HEK293 (cell line): Measurements from ENCODE around the gene APOL3.
"Not testable (repeated sequence)": the region's sequence is repeated elsewhere in the genome, so short reads cannot be mapped to it uniquely, and the experiment has no call there.

ENCODE experiments used
- CTCF ChIA-PET: fragments of 350-600 bp; formaldehyde crosslinking; extraction: SDS; loops from one replicate; lab custom pipeline; 2021; ENCODE audit warnings: antibody characterized with exemption; lab: Yijun Ruan, JAX
- POLR2A ChIA-PET: fragments of 300-600 bp; formaldehyde crosslinking; extraction: SDS; loops from one replicate; lab custom pipeline; 2020; ENCODE audit warnings: antibody characterized with exemption, inconsistent platforms; lab: Yijun Ruan, JAX
- H3K27ac ChIP-seq: fragments of 200-500 bp; sonication (Bioruptor generic); 2 replicates; pipeline ENCODE4 v1.5.1; 2014; ENCODE audit warnings: low read depth, low read length, control low read depth, inconsistent platforms; ENCODE audit errors: extremely low read depth
- H3K36me3 ChIP-seq, 2 experiments: fragments of 200-500 bp in 1 of 2; sonication (Bioruptor generic) in 1 of 2; 1 replicate in 1 of 2; 2 replicates in 1 of 2; pipeline ENCODE4 v1.5.1; 2014 to 2017; ENCODE audit warnings: inconsistent platforms in 2 of 2, low read length in 2 of 2; ENCODE audit not compliant: control insufficient read depth in 2 of 2, insufficient read depth in 1 of 2
- H3K4me1 ChIP-seq: fragments of 200-500 bp; sonication (Bioruptor generic); 2 replicates; pipeline ENCODE4 v1.5.1; 2014; ENCODE audit warnings: mild to moderate bottlenecking, low read length, inconsistent platforms; ENCODE audit not compliant: control insufficient read depth, insufficient read depth
- H3K4me3 ChIP-seq: 2 replicates; pipeline ENCODE4 v1.5.1; 2011; ENCODE audit warnings: low read depth, mild to moderate bottlenecking, control low read depth, low read length, moderate library complexity
- H3K9me3 ChIP-seq: fragments of 200-500 bp; sonication (Bioruptor generic); 2 replicates; pipeline ENCODE4 v1.5.1; 2014; ENCODE audit warnings: low read depth, low read length, inconsistent platforms; ENCODE audit not compliant: control insufficient read depth, insufficient read depth
- GLIS2 ChIP-seq: fragments of 450-650 bp; formaldehyde crosslinking; IDR thresholded peaks from 2 replicates; pipeline ENCODE4 v1.5.1; 2016; ENCODE audit warnings: missing biosample characterization, missing genetic modification characterization
- MEIS1 ChIP-seq: sonication (generic); formaldehyde crosslinking; IDR thresholded peaks from 2 replicates; pipeline ENCODE4 v1.8.1; 2022; ENCODE audit warnings: missing genetic modification reagents, mild to moderate bottlenecking, borderline replicate concordance
- ZBTB1 ChIP-seq: fragments of 450-650 bp; formaldehyde crosslinking; IDR thresholded peaks from 2 replicates; pipeline ENCODE4 v1.5.1; 2016; ENCODE audit warnings: missing biosample characterization, missing genetic modification characterization
- ZNF112 ChIP-seq: fragments of 450-650 bp; formaldehyde crosslinking; IDR thresholded peaks from 2 replicates; pipeline ENCODE4 v1.5.0; 2017; ENCODE audit warnings: missing biosample characterization, missing genetic modification characterization
- ZNF114 ChIP-seq: fragments of 450-650 bp; formaldehyde crosslinking; IDR thresholded peaks from 2 replicates; pipeline ENCODE4 v1.5.0; 2017; ENCODE audit warnings: missing biosample characterization, missing genetic modification characterization
- ZNF138 ChIP-seq: fragments of 450-650 bp; formaldehyde crosslinking; IDR thresholded peaks from 2 replicates; pipeline ENCODE4 v1.5.1; 2016; ENCODE audit warnings: missing biosample characterization, missing genetic modification characterization, borderline replicate concordance
- ZNF211 ChIP-seq: fragments of 450-650 bp; formaldehyde crosslinking; IDR thresholded peaks from 2 replicates; pipeline ENCODE4 v1.5.1; 2016; ENCODE audit warnings: low read depth, missing biosample characterization, missing genetic modification characterization
- ZNF214 ChIP-seq: fragments of 450-650 bp; formaldehyde crosslinking; IDR thresholded peaks from 2 replicates; pipeline ENCODE4 v1.5.1; 2017; ENCODE audit warnings: missing biosample characterization, mild to moderate bottlenecking, missing genetic modification characterization, borderline replicate concordance
- ZNF23 ChIP-seq: fragments of 450-650 bp; formaldehyde crosslinking; IDR thresholded peaks from 2 replicates; pipeline ENCODE4 v1.5.1; 2016; ENCODE audit warnings: missing biosample characterization, missing genetic modification characterization, borderline replicate concordance
- ZNF24 ChIP-seq: fragments of 450-650 bp; formaldehyde crosslinking; IDR thresholded peaks from 2 replicates; pipeline ENCODE4 v1.5.1; 2016; ENCODE audit warnings: missing biosample characterization, missing genetic modification characterization
- ZNF266 ChIP-seq: fragments of 450-650 bp; formaldehyde crosslinking; IDR thresholded peaks from 2 replicates; pipeline ENCODE4 v1.5.1; 2016; ENCODE audit warnings: missing biosample characterization, missing genetic modification characterization, low read depth
- ZNF350 ChIP-seq: fragments of 450-650 bp; formaldehyde crosslinking; IDR thresholded peaks from 2 replicates; pipeline ENCODE4 v1.5.0; 2017; ENCODE audit warnings: missing biosample characterization, mild to moderate bottlenecking, missing genetic modification characterization
- ZNF544 ChIP-seq: fragments of 450-650 bp; formaldehyde crosslinking; IDR thresholded peaks from 2 replicates; pipeline ENCODE4 v1.5.0; 2017; ENCODE audit warnings: missing biosample characterization, missing genetic modification characterization
- ZNF548 ChIP-seq: fragments of 450-650 bp; formaldehyde crosslinking; IDR thresholded peaks from 2 replicates; pipeline ENCODE4 v1.5.1; 2016; ENCODE audit warnings: missing biosample characterization, missing genetic modification characterization
- ZNF571 ChIP-seq: fragments of 450-650 bp; formaldehyde crosslinking; IDR thresholded peaks from 2 replicates; pipeline ENCODE4 v1.5.0; 2017; ENCODE audit warnings: missing biosample characterization, missing genetic modification characterization
- ZNF624 ChIP-seq: fragments of 450-650 bp; formaldehyde crosslinking; IDR thresholded peaks from 2 replicates; pipeline ENCODE4 v1.5.1; 2017; ENCODE audit warnings: missing biosample characterization, missing genetic modification characterization
- ZNF76 ChIP-seq: fragments of 450-650 bp; formaldehyde crosslinking; IDR thresholded peaks from 2 replicates; pipeline ENCODE4; 2016; ENCODE audit warnings: low read depth, missing biosample characterization, missing genetic modification characterization, borderline replicate concordance
- ZNF777 ChIP-seq: fragments of 450-650 bp; formaldehyde crosslinking; IDR thresholded peaks from 2 replicates; pipeline ENCODE4 v1.5.1; 2017; ENCODE audit warnings: missing biosample characterization, missing genetic modification characterization, borderline replicate concordance
- ZNF785 ChIP-seq: fragments of 450-650 bp; formaldehyde crosslinking; IDR thresholded peaks from 2 replicates; pipeline ENCODE4 v1.5.1; 2016; ENCODE audit warnings: missing biosample characterization, missing genetic modification characterization
- ZNF791 ChIP-seq: fragments of 450-650 bp; formaldehyde crosslinking; IDR thresholded peaks from 2 replicates; pipeline ENCODE4 v1.5.1; 2016; ENCODE audit warnings: missing biosample characterization, missing genetic modification characterization
- ZNF792 ChIP-seq: fragments of 450-650 bp; formaldehyde crosslinking; IDR thresholded peaks from 2 replicates; pipeline ENCODE4 v1.5.1; 2016; ENCODE audit warnings: missing biosample characterization, missing genetic modification characterization
- ZNF843 ChIP-seq: fragments of 450-650 bp; formaldehyde crosslinking; IDR thresholded peaks from 2 replicates; pipeline ENCODE4 v1.5.1; 2016; ENCODE audit warnings: missing biosample characterization, missing genetic modification characterization
- TF ChIP-seq, protein P1 (sequence below): fragments of 450-650 bp; formaldehyde crosslinking; IDR thresholded peaks from 2 replicates; pipeline ENCODE4 v1.5.1; 2016; ENCODE audit warnings: missing biosample characterization, missing genetic modification characterization, low read depth
- TF ChIP-seq, protein P2 (sequence below): fragments of 450-650 bp; formaldehyde crosslinking; conservative IDR thresholded peaks from 2 replicates; pipeline ENCODE4 v1.5.1; 2016; ENCODE audit warnings: low read depth, missing biosample characterization, missing genetic modification characterization

Gene APOL3

DNA sequence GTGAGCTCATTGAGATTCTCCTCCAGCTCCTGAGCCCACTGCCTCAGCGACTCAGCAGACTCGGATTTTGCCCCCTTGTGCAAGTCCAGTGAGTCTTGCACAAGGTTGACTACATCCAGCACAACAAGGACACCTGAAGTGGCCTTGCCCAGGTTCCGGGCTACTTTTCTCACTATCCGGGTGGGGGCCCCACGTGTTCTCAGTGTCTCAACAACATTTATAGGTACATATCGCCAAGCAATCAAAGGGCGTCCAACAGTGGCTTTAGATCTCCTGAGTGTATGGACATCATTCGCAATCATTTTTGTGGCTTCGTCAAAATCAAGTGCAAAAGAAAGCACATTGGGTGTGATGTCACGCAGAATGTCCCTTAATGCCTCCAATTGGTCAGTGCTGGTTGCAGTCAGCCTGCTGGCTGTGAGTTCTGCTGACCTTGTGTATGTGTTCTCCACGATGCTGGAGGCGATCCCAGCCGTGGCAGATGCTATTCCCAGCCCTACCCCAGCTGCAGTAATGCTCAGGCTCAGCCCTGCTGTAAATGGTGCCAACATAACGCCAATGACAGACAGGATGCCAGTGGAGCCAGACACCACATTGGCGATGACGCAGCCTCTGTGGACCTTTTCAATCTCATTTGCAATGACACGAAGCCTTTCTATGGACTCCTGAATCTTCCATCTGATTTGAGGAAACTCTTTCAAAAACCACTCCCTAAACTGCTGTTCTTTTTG is 30.7 kb upstream of the APOL3 start (continued):
- TF ChIP-seq, protein P1, sequence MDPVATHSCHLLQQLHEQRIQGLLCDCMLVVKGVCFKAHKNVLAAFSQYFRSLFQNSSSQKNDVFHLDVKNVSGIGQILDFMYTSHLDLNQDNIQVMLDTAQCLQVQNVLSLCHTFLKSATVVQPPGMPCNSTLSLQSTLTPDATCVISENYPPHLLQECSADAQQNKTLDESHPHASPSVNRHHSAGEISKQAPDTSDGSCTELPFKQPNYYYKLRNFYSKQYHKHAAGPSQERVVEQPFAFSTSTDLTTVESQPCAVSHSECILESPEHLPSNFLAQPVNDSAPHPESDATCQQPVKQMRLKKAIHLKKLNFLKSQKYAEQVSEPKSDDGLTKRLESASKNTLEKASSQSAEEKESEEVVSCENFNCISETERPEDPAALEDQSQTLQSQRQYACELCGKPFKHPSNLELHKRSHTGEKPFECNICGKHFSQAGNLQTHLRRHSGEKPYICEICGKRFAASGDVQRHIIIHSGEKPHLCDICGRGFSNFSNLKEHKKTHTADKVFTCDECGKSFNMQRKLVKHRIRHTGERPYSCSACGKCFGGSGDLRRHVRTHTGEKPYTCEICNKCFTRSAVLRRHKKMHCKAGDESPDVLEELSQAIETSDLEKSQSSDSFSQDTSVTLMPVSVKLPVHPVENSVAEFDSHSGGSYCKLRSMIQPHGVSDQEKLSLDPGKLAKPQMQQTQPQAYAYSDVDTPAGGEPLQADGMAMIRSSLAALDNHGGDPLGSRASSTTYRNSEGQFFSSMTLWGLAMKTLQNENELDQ (tag by site-specific recombination), result no peak
- TF ChIP-seq ZNF114 (no peak), ZNF791 (no peak), ZNF548 (tag by site-specific recombination) (no peak)

DNA sequence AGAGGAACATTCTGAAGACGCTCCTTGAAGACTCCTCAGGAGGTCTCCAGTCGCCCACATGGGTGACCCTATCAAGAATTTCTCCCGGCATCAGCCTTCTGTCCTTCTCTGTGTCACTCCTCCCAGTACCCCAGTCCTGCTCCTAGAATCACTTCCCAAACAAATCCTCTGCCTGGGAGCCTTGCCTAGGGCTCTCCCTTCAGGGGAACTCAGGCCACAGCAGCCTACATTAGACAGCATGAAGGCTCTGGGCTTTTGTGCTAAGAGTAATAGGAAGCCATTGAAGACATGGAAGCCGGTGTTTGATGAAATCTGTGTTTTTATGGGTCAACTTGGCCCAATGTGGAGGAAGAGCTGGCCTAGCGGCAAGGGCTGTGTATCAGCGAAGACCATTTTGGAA is 27.3 kb upstream of the APOL3 start:
- POLR2A ChIA-PET, H3K9me3 ChIP-seq, CTCF ChIA-PET, H3K36me3 ChIP-seq, H3K4me1 ChIP-seq, H3K27ac ChIP-seq, H3K4me3 ChIP-seq: not testable (repeated sequence)

DNA sequence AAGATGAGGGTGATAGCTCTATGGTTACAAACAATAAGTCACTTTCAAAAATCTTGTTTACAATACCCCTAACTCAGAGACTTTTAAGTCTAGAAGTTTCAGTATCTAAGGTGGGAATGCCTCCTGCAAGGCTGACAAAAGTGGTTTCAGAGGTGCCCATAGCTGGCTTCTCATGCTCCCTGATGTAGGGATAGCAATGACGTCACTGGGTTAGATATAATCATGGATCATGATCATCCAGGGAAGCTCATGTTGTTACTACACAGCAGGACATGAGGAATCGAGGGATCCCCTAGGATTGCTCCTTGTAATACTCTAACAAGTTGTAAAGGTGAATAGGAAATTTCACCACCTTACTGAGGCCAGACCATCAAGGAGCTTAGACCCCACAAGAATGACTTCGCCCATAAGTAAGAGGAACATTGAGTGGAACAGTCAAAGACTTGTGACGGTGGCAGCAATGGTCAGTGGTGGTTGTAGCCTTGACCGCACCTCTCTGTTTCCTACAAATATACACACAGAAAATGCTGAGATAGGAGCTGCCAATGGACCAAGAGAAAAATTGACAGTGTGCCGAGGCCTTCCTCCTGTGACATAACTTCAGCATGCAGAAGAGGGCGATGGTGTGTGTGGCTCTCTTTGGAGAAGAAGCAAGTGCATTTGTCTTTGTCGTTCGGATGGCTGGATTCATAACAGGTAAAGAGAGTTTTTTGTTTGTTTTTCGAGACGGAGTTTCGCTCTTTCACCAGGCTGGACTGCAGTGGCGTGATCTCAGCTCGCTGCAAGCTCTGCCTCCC is 25.5 kb upstream of the APOL3 start:
- no peak overlapping the region for H3K4me3 ChIP-seq
- no peaks in the 10 kb centered on the region for H3K4me1 ChIP-seq
- no peaks in the 10 kb centered on the region for H3K36me3 ChIP-seq
- POLR2A ChIA-PET, result no interaction called here
- CTCF ChIA-PET, result interaction anchor here (0.6 to 1.8 kb wide), 9 partner anchors 9 to 1032 kb away, joined by 3 to 15 read pairs (median 3); no protein-coding TSS in a partner anchor
- no peaks in the 10 kb centered on the region for H3K9me3 ChIP-seq
- TF ChIP-seq ZNF24 (tag by site-specific recombination), result no peak
- TF ChIP-seq ZNF624 (tag by site-specific recombination), result no peak
- no peak for TF ChIP-seq ZNF214 (tag by site-specific recombination)
- TF ChIP-seq ZNF843 (tag by site-specific recombination), result no peak
- TF ChIP-seq ZNF571 (tag by site-specific recombination), result no peak
- no peak for TF ChIP-seq ZNF266 (tag by site-specific recombination)
- TF ChIP-seq ZNF350 (tag by site-specific recombination), result no peak
- no peak for TF ChIP-seq ZNF777 (tag by site-specific recombination)
- no peak for TF ChIP-seq ZNF792 (tag by site-specific recombination)
- TF ChIP-seq ZNF544 (tag by site-specific recombination), result no peak
- no peak for TF ChIP-seq ZNF138
- TF ChIP-seq ZNF23 (tag by site-specific recombination), result no peak
- TF ChIP-seq ZNF785 (tag by site-specific recombination), result no peak
- no peak for TF ChIP-seq GLIS2 (tag by site-specific recombination)
- no peak for TF ChIP-seq ZNF211 (tag by site-specific recombination)
- no peak for TF ChIP-seq ZNF112 (tag by site-specific recombination)
- TF ChIP-seq MEIS1, result no peak
- TF ChIP-seq ZBTB1 (tag by site-specific recombination), result no peak
- TF ChIP-seq ZNF76, result no peak
- TF ChIP-seq, protein P2, sequence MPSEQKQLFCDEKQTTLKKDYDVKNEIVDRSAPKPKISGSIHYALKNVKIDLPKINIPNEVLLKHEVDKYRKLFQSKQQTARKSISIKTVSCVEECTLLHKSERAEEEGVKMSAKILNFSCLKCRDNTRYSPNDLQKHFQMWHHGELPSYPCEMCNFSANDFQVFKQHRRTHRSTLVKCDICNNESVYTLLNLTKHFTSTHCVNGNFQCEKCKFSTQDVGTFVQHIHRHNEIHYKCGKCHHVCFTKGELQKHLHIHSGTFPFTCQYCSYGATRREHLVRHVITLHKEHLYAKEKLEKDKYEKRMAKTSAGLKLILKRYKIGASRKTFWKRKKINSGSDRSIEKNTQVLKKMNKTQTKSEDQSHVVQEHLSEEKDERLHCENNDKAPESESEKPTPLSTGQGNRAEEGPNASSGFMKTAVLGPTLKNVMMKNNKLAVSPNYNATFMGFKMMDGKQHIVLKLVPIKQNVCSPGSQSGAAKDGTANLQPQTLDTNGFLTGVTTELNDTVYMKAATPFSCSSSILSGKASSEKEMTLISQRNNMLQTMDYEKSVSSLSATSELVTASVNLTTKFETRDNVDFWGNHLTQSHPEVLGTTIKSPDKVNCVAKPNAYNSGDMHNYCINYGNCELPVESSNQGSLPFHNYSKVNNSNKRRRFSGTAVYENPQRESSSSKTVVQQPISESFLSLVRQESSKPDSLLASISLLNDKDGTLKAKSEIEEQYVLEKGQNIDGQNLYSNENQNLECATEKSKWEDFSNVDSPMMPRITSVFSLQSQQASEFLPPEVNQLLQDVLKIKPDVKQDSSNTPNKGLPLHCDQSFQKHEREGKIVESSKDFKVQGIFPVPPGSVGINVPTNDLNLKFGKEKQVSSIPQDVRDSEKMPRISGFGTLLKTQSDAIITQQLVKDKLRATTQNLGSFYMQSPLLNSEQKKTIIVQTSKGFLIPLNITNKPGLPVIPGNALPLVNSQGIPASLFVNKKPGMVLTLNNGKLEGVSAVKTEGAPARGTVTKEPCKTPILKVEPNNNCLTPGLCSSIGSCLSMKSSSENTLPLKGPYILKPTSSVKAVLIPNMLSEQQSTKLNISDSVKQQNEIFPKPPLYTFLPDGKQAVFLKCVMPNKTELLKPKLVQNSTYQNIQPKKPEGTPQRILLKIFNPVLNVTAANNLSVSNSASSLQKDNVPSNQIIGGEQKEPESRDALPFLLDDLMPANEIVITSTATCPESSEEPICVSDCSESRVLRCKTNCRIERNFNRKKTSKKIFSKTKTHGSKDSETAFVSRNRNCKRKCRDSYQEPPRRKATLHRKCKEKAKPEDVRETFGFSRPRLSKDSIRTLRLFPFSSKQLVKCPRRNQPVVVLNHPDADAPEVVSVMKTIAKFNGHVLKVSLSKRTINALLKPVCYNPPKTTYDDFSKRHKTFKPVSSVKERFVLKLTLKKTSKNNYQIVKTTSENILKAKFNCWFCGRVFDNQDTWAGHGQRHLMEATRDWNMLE (tag by site-specific recombination), result no peak
- H3K27ac ChIP-seq, result no peak overlapping the region
